Right lobe of liver (tissue), 6 donors: ENCODE data around the gene SH3TC2. TPM values are rescaled to one million over a fixed set of nuclear protein-coding genes. Genes with fewer than 3 reads are reported as not detected.

Experiments used
- ATAC-seq, 4 donors: fragments of 200-7000 bp; cut with Tn5 transposase; one replicate each; pipeline ENCODE4 v1.9.1; 2020; ENCODE audit warnings: mild to moderate bottlenecking in 4 of 4, moderate library complexity in 4 of 4
- DNase-seq, 3 donors: peaks; one replicate each; pipeline ENCODE4 v3.0.0-alpha.2; 2020
- H3K27ac ChIP-seq, 3 donors: fragments of 200-600 bp; one replicate each; pipeline ENCODE4 v1.8.0; 2022
- H3K27me3 ChIP-seq, 2 donors: fragments of 200-600 bp; one replicate each; pipeline ENCODE4 v1.8.0; 2022
- H3K36me3 ChIP-seq, 4 donors: fragments of 200-600 bp; sonication (generic) in 1 of 4; one replicate each; pipeline versions ENCODE4 v1.5.1 to v1.8.0; 2017 to 2022; ENCODE audit warnings: control low read depth in 1 of 4
- H3K4me1 ChIP-seq, 4 donors: fragments of 200-600 bp; sonication (generic) in 1 of 4; one replicate each; pipeline versions ENCODE4 v1.5.1 to v1.8.0; 2017 to 2022; ENCODE audit warnings: control low read depth in 1 of 4
- H3K4me3 ChIP-seq, 3 donors: fragments of 200-600 bp; one replicate each; pipeline ENCODE4 v1.8.0; 2022
- H3K9me3 ChIP-seq, 4 donors: fragments of 200-600 bp; sonication (generic) in 1 of 4; one replicate each; pipeline versions ENCODE4 v1.5.1 to v1.8.0; 2017 to 2022; ENCODE audit warnings: control low read depth in 1 of 4
- CTCF ChIP-seq, 4 donors: fragments of 200-600 bp in 3 of 4; fragments of 450-650 bp in 1 of 4; IDR thresholded peaks; one replicate each; pipeline versions ENCODE4 v1.5.1 to v1.8.0; 2016 to 2022; ENCODE audit warnings: antibody characterized with exemption in 4 of 4, mild to moderate bottlenecking in 2 of 4
- POLR2A ChIP-seq: fragments of 450-650 bp; IDR thresholded peaks from one replicate; pipeline ENCODE4 v1.6.1; 2017; ENCODE audit warnings: antibody characterized with exemption, mild to moderate bottlenecking
- WGBS: methylation state at CpG from one replicate; pipeline ENCODE4 v1.1.6; 2018; ENCODE audit warnings: low coverage, low lambda C conversion rate; ENCODE audit not compliant: insufficient coverage; ENCODE audit errors: missing lambda C conversion rate; 5-methylcytosine and 5-hydroxymethylcytosine counted together
- intact Hi-C, 2 donors: fragments of 100-400 bp; cut with DNase I; formaldehyde crosslinking; loops; one replicate each; pipeline versions ENCODE4 v1.11.2 to v1.14.1; 2022
- microRNA counts: library from miRNA; unstranded; fragments of <30 nt; microRNA quantifications from one replicate; lab custom pipeline; 2016
- microRNA-seq, 2 donors: library from miRNA; unstranded; fragments of <30 nt; microRNA quantifications; one replicate each; pipeline ENCODE4, GENCODE V29; 2019 to 2020
- small RNA-seq, 2 experiments: library from RNA; depleted of rRNA; stranded (forward); fragments of <200 nt; gene quantifications; one replicate each; pipeline ENCODE3, GENCODE V24; 2016
- total RNA-seq, 6 experiments: library from RNA; depleted of rRNA in 2 of 6; stranded (reverse); fragments of >200 nt in 2 of 6; fragmentation: NEBNext Ultra II Directional in 3 of 6; extraction: Animal tissue kit (Norgen Biotek cat#: 25700) in 3 of 6; gene quantifications; one replicate each; pipeline versions ENCODE4 v1.1.0 to v1.2.4, GENCODE V29; 2016 to 2023
- donor health status: DM: no; HTN: yes; CAD: no.
- donor health status: DM: no; HTN: no; CAD: no.
- donor health status: DM: no; HTN: no; CAD: no.
- donor health status: DM: no; HTN: yes; CAD: no.
- donor health status: DM: no; HTN: yes; CAD: no.

SH3TC2 gene
- total RNA-seq, 6 experiments from 2014 or later, result 0.06 to 0.88 (median 0.53) TPM

GRCh38 chr5:148957591-148958202, 105.2 kb downstream of the SH3TC2 start:
- peak; percentile 22 to 50 (median 40) for ATAC-seq
- WGBS, result 14% methylated on average over 3 of the region's 3 CpGs
- intact Hi-C loops, result loop anchor here (10.0 kb wide), 1 partner anchor 213 kb away; no protein-coding TSS in a partner anchor

GRCh38 chr5:148956477-148957385, 106.1 kb downstream of the SH3TC2 start:
- no peak for TF ChIP-seq CTCF (IDR thresholded peaks at IDR 0.05)
- TF ChIP-seq POLR2A, result no peak
- intact Hi-C loops, result loop anchor here (10.0 kb wide), 1 partner anchor 212 kb away; no protein-coding TSS in a partner anchor
- Histone ChIP-seq H3K27me3 (no peaks in the 10 kb centered on the region), H3K9me3 (no peaks in the 10 kb centered on the region), H3K4me1 (peaks cover 0 to 9% (median 4%) of the 10 kb centered on the region in 4 donors), H3K27ac (no peak overlapping the region), H3K4me3 (no peak overlapping the region), H3K36me3 (no peaks in the 10 kb centered on the region)
- WGBS, result 100% methylated on average over 1 of the region's 3 CpGs
- no peak for ATAC-seq
- no peak for DNase-seq

More at GRCh38 chr5:148957591-148958202, 105.2 kb downstream of the SH3TC2 start:
- TF ChIP-seq CTCF (IDR thresholded peaks at IDR 0.05) (peak; percentile 73 to 87 (median 82)), POLR2A (no peak)
- Histone ChIP-seq H3K36me3 (no peaks in the 10 kb centered on the region), H3K9me3 (no peaks in the 10 kb centered on the region), H3K4me1 (peaks cover 0 to 13% (median 4%) of the 10 kb centered on the region in 4 donors), H3K4me3 (no peak overlapping the region), H3K27ac (no peak overlapping the region), H3K27me3 (no peaks in the 10 kb centered on the region)
- DNase-seq, result no peak

MicroRNA genes within 50 kb of the gene (microRNA counts, 767-probe panel; counts per million panel counts)
- 237 counts per million for microRNA hsa-miR-584-5p (lab: Ali Mortazavi, UCI)

Small RNA genes lying within 50 kb of the gene (microRNA-seq; reads per million reads assigned to microRNA genes)
- 13.6 to 14.2 reads per million in 2 donors for gene MIR584

Small RNA genes lying within 50 kb of the gene (small RNA-seq; reads per million reads assigned to genes)
- 1.5 to 3.0 reads per million in 2 experiments for gene MIR584
- 0 reads per million in 2 experiments for gene RNU6-732P

Other genes with a start within 250 kb of the SH3TC2 start
- gene ADRB2, start 236.5 kb downstream of the SH3TC2 start, total RNA-seq, result 1 to 10 TPM in 5 of 6 experiments, under 1 TPM in 1; 0.99 to 2.8 (median 1.8) TPM
- gene ABLIM3, start 78.4 kb upstream of the SH3TC2 start, total RNA-seq, result 100 to 1,000 TPM in 4 of 6 experiments, 10 to 100 TPM in 2; 85.8 to 180 (median 125) TPM
- gene AFAP1L1, start 208.8 kb upstream of the SH3TC2 start, total RNA-seq, result 1 to 10 TPM; 3.1 to 6.6 (median 5.2) TPM